NCI-H146 treated with DMSO at 0.1 percent for 48 hours (cell line): ENCODE measurements around the gene NYNRIN.
A peak's percentile ranks its signal among the peaks of the same experiment; 100 is the strongest.

Source experiments
- DNase-seq: peaks from one replicate; lab custom pipeline; 2025; ENCODE audit not compliant: unreplicated experiment; lab: John Stamatoyannopoulos, UW

The NYNRIN gene

GRCh38 chr14:24414077-24414476, 15.3 kb downstream of the NYNRIN start:
- no peak for DNase-seq

GRCh38 chr14:24414732-24415420, 16.1 kb downstream of the NYNRIN start:
- DNase-seq = no peak

- no peak for DNase-seq
Measured at GRCh38 chr14:24415421-24416253, 16.8 kb downstream of the NYNRIN start.

- DNase-seq = no peak
Measured at GRCh38 chr14:24416254-24416931, 17.6 kb downstream of the NYNRIN start.

- no peak for DNase-seq
Measured at GRCh38 chr14:24416932-24417619, 18.3 kb downstream of the NYNRIN start.

- DNase-seq = no peak
Measured at GRCh38 chr14:24417832-24418491, 19.2 kb downstream of the NYNRIN start.

- DNase-seq = no peak
Measured at GRCh38 chr14:24418492-24418873, 19.7 kb downstream of the NYNRIN start.

GRCh38 chr14:24422261-24422660, 23.5 kb downstream of the NYNRIN start:
- DNase-seq = no peak

- DNase-seq = no peak
Measured at GRCh38 chr14:24422694-24423601, 24.1 kb downstream of the NYNRIN start.

- DNase-seq = no peak
Measured at GRCh38 chr14:24425704-24426103, 26.9 kb downstream of the NYNRIN start.

- no peak for DNase-seq
Measured at GRCh38 chr14:24426150-24426911, 27.5 kb downstream of the NYNRIN start.

GRCh38 chr14:24426912-24427536, 28.2 kb downstream of the NYNRIN start:
- no peak for DNase-seq

GRCh38 chr14:24427537-24428508, 29.0 kb downstream of the NYNRIN start:
- DNase-seq = no peak

- no peak for DNase-seq
Measured at GRCh38 chr14:24428628-24429394, 30.0 kb downstream of the NYNRIN start.

GRCh38 chr14:24429395-24430142, 30.8 kb downstream of the NYNRIN start, which contains the start of the genes CBLN3 and KHNYN:
Gene CBLN3 (minus strand): TSS chr14:24429668. CDS start chr14:24429054, 614 bp downstream.
Gene KHNYN (plus strand): TSS chr14:24429954. CDS start chr14:24430731, 777 bp downstream.
- DNase-seq = peak; percentile 50
